NCI-H345 treated with DMSO at 0.1 percent for 48 hours (cell line): ENCODE data around the gene MARK4.
"Not testable (repeated sequence)": the region's sequence is repeated elsewhere in the genome, so short reads cannot be mapped to it uniquely, and the experiment has no call there.

Experiments used
- DNase-seq: peaks from one replicate; lab custom pipeline; 2025; ENCODE audit not compliant: unreplicated experiment; lab: John Stamatoyannopoulos, UW

The MARK4 gene

DNA sequence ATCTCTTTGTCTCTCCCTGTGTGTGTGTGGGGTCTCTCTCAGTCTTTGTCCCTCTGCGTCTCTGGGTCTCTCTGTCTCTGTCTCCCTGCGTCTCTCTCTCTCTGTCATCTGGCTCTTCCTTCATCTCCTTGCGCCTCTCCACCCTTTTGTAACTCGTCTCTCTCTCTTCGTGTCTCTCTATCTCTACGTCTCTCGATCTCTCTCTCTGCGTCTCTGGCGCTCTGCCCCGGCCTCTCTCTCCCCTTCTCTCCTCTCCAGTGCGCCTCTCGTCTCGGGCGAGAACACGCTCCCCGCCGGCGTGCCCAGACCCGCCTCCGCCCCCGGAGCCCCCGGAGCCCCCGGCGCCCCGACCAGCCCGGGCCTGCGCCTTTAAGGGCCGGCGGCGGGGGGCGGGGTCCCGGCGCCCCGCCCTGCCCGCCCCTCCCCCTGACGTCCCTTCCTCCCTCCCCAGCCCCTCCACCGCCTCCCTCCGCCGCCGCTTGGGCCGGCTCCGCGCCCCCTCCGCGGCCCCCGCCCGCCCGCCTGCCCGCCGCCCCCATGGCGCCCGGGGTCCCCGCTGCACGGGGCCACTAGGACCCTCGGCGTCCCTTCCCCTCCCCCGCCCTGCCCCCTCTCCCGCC, at the start of gene MARK4:
Gene MARK4 (plus strand): TSS at position 440 of the 620 bp plus-strand sequence. CDS start 318 bp downstream, outside the sequence.
- no peak for DNase-seq

DNA sequence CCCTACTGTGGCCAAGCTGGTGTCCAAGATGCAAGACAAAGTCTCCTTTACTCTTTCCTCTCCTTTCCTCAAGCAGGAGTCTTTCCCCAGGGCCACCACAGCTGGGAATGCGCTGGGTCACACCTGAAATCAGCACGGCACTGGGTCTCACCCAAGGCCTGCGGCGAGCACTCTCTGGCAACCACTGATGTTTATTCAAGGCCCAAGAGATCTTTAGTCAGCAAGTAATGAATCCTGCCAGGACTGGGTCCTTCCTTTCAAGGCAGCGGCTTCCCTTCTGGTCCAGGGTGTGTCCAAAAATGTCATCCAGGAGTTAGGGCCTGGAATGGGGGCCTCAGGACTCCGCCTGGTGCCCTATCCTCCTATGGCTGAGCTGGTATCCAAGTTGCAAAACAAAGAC, 48.4 kb upstream of the MARK4 start:
- no peak for DNase-seq

DNA sequence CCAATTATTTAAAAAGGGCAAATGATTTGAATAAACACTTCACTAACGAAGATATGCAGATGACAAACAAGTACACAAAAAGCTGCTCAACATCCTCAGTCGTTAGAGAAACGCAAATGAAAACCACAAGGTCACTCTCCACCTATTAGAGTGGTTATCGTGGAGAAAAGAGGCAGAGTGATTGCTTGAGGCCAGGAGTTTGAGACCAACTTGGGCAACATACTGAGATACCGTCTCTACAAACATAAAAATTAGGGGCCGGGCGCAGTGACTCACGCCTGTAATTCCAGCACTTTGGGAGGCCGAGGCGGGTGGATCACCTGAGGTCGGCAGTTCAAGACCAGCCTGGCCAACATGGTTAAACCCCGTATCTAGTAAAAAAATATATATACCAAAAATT, 45.3 kb upstream of the MARK4 start:
- DNase-seq = no peak

DNA sequence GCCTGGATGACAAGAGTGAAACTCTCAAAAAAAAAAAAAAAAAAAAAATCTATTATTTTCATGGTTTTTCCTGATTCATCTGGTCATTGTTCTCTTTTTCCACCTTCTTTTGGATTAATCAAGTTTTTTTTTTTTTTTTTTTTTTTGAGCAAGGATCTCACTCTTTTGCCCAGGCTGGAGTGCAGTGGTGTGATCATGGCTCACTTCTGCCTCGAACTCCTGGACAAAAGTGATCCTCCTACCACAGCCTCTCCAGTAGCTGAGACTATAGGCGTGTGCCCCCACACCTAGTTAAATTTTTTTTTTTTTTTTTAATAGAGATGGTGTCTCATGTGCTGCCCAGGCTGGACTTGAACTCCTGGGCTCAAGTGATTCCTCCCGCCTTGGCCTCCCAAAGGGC, 44.7 kb upstream of the MARK4 start:
- no peak for DNase-seq

DNA sequence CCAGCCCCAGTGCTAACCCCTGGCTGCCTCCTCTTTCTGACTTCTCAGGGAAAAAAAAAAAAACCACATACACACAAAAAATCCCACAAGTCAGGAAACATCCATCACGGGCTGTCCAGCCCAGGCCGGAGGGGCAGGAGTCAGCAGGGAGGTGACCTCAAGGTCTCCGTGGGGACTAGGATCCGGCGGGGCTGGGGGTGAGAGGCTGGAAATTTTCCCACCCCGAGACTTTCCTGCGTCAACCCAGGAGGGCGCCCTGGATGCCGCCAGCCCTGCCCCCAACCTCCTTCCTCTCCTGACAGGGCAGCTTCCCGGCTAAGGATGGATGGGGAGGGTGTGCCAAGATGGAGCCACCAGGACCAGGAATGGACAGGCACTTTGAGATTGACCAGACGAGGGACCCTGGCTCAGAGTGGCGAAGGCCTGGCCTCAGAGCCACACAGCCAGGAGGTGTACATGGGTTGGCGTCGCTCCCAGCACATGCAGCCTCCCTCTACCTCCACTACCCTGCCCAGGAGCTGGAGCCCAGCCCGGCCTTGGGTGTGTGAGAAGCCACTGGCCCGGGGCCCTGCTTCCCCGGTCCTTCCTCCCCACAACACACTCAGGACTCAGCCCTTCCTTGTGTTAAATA, 39.2 kb upstream of the MARK4 start:
- DNase-seq = no peak

DNA sequence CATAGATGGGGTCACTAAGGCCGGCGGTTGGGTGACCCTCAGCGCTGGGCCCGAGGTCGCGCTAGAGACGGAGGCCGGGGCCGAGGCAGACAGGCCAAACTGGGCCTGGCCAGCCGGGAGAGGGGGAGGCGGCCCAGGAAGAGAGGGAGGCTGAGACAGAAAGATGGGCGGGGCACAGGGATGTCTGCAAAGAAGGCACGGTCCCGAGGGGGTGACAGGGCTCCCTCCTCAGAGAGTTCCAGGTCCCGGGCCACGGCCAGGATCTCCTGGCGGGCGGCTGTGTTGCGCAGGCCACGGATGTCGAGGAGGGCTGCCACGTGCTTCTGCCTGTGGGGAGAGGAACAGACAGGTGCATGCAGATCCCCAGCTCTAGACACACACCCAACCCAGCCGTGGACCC, 38.0 kb upstream of the MARK4 start:
- DNase-seq = no peak

DNA sequence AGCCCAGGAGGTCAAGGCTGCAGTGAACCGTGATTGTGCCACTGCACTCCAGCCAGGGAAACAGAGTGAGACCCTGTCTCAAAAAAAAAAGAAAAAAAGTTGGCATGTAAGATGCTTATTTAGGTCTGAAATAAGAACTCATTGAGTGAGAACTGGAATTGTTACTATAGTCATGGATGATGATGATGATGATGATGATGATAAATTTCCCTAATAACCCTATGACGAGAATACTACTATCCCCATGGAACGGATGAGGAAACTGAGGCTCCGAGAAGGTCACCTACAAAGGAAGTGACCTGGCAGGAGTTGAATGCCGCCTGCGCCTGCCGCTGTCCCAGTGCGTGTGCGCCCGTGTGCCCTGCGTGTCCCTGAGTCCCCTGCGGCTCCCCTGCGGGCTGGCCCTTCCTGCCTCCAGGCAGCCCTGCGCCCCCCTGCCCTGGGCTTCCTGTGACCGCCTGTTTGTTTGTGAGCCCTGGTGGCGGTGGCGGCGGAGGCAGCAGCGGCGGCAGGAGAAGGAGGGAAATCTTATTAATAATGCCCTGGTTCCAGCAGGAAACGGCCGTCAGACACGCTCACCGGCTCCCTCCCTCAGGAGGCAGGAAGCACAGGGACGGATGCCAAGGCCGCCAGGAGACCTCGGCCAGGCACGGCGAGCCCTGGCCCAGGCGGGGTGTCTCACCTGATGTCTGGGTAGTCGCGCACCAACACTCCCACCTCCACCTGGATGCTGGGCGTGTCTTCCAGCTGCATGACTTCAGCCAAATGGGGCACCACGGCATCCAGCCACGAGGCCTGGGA, 35.5 kb upstream of the MARK4 start:
- no peak for DNase-seq

DNA sequence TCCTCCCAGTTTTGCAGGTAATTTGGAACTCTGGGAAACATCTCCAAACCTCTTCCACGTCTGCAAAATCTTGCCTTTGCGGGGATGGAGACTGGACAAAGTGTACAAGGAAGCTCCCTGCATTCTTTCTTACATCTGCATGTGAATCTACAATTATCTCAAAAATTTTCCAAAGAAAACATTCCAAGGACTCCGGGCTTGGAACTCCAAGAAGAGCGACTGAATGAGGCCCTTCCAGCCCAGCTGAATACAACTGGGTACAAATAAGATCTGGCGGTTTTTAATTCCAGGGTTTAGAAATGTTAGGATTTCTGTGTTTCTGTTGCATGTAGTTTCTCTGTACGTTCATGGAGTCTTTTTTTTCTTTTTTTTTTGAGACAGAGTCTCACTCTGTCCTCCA, 34.4 kb upstream of the MARK4 start:
- DNase-seq = no peak

DNA sequence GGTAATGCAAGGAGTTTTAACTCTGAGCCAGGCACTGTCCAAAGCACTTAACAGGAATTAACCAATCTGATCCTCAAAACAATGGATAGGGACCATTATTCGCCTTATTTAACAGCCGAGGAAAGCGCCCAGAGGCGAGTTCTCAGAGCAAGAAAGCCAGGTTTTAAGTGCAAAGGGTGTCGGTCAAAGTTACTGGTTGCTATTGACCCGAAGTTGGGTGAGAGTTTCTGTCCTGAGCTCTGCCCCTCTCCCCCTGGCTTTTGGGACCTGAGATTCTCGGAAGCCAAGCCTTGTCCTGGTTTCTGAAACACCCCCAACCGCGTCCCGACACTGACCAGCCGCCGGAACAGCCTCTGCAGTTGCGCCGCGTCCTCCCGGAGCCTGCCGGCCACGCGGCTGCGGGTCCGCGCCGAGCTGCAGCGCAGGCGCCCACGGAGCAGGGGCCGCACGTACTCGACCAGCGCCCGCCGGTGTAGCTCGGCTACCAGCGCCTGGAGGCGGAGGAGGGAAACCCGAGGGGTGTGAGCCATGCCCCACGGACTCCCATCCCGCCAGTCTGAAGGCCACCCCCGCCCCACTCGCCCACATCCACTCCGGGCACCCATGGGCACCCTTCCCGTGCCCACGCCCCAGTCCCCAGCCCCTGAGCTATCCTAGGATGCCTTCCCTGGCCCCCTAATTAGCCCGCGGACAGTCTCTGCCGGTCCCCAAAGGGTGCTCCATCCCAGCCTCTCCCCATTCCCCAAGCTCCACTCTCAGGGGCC, 33.7 kb upstream of the MARK4 start:
- DNase-seq = no peak

DNA sequence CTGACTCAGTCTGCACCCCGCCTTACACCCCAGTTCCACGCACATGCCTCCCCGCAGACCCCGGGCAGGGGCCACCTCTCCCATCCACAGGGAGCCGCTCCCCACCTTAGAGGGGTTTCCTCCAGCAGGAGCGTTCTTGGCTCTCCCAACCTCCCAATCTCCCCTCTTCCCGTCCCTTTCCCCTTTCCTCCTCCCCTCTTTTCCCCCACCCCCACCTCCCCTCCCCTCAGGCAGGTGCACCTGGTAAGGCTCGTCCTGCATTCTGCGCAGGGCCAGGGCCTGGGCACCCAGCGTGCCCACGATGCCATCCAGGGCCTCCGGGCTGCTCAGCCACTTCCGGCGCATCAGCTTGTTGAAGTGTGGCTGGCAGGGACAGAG, 33.1 kb upstream of the MARK4 start:
- no peak for DNase-seq

DNA sequence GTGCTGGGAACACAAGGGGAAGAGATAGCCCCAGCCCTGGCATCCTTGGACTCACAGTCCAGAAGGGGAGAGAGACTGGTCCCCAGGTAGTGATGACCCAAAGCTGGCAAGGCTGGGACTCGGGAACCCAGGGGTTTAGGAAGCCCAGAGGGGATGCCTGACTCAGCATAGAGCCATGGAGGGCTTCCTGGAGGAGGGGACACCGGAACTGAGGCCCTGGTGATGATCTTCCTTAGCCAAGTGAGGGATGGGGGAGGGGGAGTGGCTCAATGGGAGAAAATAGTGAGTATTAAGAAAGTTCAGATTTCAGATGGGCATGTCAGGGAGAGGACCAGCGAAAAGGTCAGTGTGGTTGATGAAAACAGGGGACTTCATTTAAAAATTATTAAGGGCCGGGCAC, 32.6 kb upstream of the MARK4 start:
- no peak for DNase-seq

DNA sequence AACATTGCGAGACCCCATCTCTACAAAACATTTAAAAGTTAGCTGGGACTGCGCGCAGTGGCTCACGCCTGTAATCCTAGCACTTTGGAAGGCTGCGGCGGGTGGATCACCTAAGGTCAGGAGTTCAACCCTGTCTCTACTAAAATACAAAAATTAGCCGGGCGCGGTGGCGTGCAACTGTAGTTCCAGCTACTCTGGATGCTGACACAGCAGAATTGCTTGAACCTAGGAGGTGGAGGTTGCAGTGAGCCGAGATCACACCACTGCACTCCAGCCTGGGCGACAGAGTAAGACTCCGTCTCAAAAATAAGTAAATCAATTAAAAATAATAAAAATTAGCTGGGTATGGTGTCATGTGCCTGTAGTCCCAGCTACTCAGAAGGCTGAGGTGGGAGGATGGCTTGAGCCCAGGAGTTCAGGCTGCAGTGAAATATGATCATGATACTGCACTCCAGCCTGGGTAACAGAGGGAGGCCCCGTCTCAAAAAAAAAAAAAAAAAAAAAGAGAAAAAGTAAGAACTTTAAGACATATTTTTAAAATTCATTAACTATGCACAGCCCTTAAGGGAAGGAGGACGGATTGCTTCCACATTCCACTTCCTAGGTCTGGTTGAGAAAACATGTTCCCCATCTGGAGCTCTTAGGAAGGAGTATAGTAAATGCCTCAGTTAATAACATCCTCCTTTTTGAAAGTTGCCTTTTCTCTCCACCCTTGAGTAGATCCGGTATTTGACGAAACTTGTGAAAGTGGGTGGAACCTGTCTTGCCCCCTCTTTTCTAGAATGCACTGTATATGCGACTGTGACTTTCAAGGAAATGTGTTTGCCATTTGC, 31.9 kb upstream of the MARK4 start:
- no peak for DNase-seq

DNA sequence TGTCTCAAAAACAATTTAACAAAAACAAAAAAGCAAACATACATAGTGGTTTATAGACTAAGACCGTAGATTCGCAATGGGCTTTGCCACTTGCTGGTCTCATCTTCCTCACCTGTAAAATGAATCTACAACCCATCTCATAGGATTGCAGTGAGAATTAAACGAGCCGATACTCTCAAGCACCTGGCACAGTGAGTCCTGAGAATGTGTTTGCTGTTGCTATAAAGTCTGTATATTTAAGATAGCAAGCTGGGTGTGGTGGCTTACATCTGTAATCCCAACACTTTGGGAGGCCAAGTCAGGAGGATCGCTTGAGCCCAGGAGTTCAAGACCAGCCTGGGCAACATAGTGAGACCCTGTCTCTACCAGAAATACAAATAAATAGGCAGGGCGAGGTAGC, 28.3 kb upstream of the MARK4 start:
- DNase-seq = no peak

DNA sequence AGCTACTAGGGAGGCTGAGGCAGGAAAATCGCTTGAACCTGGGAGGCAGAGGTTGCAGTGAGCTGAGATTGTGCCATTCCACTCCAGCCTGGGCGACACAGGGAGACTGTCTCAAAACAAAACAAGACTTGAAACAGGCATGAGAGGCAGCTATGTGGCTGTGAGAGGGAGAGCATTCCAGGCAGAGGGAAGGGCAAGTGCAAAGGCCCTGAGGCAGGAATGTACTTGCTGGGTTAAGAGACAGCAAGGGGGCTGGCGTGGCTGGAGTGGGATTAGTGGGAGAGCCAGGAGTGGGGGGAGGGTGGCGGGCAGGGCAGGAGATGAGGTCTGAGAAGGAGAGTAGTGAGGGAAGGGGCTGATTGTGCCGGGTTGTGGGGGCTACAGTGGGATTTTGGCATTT, 27.2 kb upstream of the MARK4 start:
- DNase-seq = no peak

DNA sequence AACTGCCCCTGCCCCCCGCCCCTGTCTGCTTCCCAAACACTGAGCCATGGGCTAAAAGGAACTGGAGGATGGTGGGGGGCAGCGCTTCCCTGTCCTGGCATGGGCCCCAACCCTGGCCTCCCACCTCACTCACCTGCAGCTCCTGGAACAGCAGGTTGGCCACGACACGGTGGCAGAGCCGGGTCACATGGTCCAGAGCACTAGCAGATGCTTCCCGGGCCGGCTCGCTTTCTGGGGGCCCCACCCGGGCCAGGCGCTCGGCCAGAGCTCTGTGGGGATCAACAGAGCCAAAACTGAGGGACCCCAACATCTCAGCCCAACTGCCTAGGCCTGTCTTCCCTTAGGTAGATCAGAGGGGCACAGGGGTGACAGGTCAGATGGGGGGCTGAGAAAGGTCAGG, 26.4 kb upstream of the MARK4 start:
- no peak for DNase-seq

DNA sequence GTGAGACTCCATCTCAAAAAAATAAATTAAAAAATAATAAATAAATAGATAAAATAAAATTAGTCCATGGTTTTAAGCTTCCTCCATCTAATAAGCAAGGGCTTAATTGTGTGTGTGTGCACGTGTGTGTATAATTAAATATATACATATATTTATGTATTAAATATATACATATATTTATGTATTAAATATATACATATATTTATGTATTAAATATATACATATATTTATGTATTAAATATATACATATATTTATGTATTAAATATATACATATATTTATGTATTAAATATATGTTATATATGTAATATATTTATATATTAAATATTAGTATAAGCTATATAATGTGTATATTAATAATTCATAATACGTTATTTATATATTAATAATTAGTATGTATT, 22.0 kb upstream of the MARK4 start:
- DNase-seq = not testable (repeated sequence)

DNA sequence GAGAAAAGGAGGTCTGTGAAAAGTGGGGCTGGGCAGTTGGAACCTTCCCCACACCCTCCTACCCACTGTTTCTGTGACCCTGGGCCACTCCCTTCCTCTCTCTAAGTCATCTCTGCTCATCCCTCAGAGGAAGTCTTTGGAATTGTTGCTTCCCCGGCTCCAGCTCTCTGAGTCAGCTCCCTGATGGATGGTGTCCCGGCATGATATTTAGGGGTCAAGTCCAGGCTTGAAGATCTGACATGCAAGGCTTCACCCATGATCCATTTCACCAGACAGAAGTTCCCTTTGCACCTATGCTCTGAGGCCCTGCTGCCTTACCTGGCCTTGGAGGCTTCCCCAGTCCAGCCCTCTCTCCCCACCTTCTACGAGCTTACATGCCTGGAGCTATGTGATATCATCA, 19.2 kb upstream of the MARK4 start:
- no peak for DNase-seq

DNA sequence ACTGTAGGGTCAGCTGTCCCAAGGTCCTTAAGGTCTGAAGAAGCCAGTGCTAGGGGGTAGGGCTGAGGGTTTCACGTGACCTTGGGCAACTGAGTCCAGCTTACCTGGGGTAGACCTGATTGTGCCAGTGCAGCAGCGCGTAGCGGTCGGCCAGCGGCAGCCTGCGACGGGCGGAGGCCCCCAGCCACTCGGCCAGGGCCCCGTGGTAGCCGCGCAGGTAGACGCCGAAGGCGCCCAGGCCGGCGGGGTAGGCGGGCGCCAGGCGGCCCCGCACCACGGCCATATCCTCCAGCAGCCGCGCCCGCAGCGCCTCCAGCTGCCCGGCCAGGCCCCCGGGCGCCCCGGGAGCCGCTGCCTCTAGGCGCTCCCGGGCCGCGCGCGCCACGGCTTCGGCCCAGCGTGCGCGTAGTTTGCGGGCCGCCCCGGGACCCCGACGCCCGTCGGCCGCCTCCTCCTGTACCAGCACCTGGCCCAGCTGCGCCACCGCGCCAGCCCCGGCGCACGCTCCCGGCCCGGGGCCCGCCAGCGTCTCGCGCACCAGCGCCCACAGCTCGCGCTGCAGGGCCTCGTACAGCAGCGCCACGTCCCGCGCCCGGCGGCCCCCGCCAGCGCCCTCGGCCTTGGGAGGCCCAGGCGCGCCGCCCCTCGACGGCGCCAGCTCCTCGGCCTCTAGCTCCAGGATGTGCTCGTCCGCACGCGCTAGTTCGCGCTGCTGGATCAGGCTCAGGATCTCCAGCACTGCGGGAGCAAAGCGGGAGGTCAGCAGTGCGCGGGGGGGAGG, 16.8 kb upstream of the MARK4 start:
- DNase-seq = no peak

DNA sequence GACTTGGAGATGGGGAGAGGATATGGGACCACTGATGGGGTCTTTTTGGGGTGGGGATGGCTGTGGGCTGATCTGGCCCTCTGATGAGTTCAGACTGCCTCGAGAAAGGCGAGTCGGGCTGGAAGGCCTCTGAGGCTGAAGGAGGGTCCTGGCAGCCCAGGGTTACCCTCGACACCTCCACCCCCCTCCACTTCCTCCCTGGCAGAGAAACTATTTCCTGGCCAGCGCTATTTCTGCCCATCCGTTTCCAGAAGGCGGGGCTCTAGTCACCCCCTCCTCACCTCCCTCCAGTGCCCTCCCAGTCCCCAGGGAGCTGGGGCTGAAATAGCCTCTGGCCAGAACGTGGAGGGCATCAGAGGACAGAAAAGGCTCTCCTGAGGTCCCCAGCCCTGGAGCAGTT, 15.6 kb upstream of the MARK4 start:
- DNase-seq = no peak

DNA sequence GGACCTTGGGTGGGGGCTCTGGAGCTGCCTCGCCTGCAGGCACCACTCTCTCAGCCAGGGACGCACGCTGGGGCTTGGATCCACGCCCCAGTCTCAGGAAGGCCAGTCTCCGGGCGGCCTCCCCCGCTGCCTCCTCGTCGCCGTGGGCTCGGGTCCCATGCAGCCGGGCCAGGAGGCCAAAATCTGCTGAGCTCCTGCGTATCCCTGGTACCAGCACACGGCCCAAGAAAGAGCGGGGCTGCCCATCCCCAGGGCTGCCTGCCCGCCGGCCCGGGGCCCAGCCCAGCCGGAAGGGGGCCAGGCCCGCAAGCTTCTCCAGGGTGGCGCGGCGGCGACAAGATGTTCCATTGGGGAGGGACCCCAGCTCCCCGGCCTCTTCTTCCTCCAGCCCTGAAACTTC, 12.5 kb upstream of the MARK4 start:
- no peak for DNase-seq
